Hair follicular keratinocyte (primary cell): ENCODE measurements around the gene CTSK. TPM values are rescaled to one million over a fixed set of nuclear protein-coding genes. Genes with fewer than 3 reads are reported as not detected.

Source experiments
- total RNA-seq: library from RNA; depleted of rRNA; stranded (reverse); fragments of >200 nt; gene quantifications from 2 replicates; pipeline ENCODE4 v1.2.3, GENCODE V29; 2015

Gene CTSK
- total RNA-seq, result 72.9 and 111 TPM in 2 replicates

DNA sequence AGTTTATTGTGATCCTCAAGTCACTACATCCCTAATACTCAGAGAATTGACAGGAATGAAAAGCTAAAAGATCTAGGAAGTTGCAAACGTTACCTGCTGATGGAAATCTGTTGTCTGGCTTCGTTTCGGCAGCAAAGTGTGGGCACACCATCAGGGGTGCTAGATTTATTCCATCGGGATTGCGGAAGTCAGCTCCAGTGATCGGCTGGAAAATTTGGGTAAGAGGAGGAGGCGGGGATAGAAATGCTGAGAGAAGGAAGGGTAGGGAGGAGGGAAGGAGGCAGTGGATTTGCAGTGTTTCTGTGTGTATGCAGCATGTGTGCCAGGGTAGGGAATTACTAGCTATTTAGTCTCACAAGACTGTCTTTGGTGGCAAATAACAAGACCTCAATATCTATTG is at the start of gene CTSK:
Gene CTSK, minus strand, starts transcription at position 140 of the 400 bp plus-strand sequence. CDS start 1,455 bp downstream, outside the sequence.

DNA sequence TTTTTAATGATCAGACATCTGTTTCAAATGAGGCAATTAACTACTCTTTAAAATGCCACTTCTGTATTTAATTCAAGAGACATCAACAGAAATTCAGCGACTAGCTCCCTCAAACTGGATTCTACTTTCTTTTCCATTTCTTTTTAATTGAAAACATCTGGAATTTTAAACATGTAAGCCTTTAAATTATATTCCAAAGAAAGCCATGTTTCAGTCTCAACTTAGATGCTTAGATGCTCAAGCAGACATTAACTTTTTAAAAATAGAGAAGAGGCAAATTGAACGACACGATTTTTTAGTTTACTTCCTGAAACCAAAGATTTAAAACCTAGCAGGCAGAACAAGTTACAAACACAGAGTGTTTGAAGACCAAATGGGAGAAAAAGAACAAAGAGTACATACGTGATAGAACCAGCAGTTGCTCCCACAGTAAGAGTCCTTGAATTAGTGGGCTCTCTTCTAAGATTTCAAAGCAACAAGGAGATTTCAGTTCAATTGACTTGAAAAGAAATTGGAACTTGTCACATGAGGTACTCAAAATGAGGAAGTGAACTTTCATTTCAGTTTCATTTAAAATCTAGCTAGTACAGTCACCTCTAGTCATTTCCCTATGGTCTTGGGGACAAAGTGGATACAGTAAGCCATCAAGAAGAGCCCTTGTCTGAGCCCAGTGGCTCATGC is 42.6 kb downstream of the CTSK start, which contains the start of gene CTSS:
Gene CTSS, minus strand, starts transcription at position 483 of the 681 bp plus-strand sequence. CDS start 1,015 bp downstream, outside the sequence.

Other genes with a start within 250 kb of the CTSK start
- gene MCL1, start 228.7 kb downstream of the CTSK start, total RNA-seq, result 278 and 410 TPM in 2 replicates
- 142 and 176 TPM in 2 replicates for gene ENSA, start 178.6 kb downstream of the CTSK start, total RNA-seq
- 13.9 and 17.6 TPM in 2 replicates for gene GOLPH3L, start 111.1 kb downstream of the CTSK start, total RNA-seq
- not detected in 2 replicates for gene HORMAD1, start 87.4 kb downstream of the CTSK start, total RNA-seq
- gene CTSS, start 42.5 kb downstream of the CTSK start, total RNA-seq, result 3.0 and 3.9 TPM in 2 replicates
- gene ARNT, start 68.3 kb upstream of the CTSK start, total RNA-seq, result 16.7 and 19.4 TPM in 2 replicates
- gene CTXND2, start 78.9 kb upstream of the CTSK start, total RNA-seq, result not detected in 2 replicates
- 18.8 and 28.3 TPM in 2 replicates for gene SETDB1, start 118.1 kb upstream of the CTSK start, total RNA-seq
- 111 and 112 TPM in 2 replicates for gene CERS2, start 166.6 kb upstream of the CTSK start, total RNA-seq
- gene ANXA9, start 174.0 kb upstream of the CTSK start, total RNA-seq, result 0.31 and 0.61 TPM in 2 replicates
- gene MINDY1, start 198.6 kb upstream of the CTSK start, total RNA-seq, result 8.8 and 12.7 TPM in 2 replicates
- 11.5 and 18.2 TPM in 2 replicates for gene PRUNE1, start 200.2 kb upstream of the CTSK start, total RNA-seq
- 1.2 and 7.6 TPM in 2 replicates for gene BNIPL, start 228.3 kb upstream of the CTSK start, total RNA-seq
- 0.94 and 1.7 TPM in 2 replicates for gene C1orf56, start 239.5 kb upstream of the CTSK start, total RNA-seq